Embryonic facial prominence (tissue), 1 donor: ENCODE results near the gene CRACDL.

Experiments
- DNase-seq: peaks from one replicate; pipeline ENCODE4 v3.0.0-alpha.2; 2016; ENCODE audit errors: extremely low spot score

CRACDL gene

DNA sequence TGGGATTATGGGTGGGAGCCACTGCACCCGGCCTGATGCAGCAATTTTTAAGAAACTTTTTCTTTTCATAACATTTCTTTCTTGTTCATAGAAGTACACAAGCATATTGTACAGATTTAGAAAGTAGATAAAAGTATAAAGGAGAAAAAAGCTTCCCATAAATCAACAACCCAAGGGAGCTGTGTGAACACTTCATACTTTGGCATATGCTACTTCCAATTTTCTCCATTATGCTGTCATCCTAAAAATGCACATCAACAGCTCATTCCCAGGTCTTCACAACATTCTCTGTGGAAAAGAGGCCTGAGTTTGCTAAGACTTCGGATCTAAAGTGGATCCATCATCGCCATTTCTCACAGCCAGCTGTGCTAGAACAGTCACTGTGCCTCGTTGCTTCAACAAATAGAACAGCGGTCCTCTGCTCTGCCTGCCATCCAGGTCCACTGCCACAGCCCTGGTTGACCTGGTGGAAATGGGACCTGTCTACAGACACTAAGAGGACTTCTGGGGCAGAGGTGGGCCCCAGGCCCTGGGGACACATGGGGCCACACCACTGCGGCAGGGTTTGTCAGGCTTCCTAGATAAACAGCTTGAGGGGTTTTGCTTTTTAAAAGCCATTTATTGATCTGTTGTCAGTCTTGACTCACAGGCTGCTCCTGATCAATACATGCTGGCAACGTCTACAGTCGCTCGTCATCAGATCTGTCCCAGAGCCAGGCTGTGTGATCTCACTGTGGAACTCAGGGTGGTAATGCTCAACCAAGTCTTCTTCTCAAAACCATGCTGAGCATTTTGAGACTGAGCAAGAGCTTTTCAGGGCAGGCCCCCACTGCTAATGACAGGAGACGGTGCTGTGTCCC lies 132.4 kb downstream of the CRACDL start:
- no peak for DNase-seq

DNA sequence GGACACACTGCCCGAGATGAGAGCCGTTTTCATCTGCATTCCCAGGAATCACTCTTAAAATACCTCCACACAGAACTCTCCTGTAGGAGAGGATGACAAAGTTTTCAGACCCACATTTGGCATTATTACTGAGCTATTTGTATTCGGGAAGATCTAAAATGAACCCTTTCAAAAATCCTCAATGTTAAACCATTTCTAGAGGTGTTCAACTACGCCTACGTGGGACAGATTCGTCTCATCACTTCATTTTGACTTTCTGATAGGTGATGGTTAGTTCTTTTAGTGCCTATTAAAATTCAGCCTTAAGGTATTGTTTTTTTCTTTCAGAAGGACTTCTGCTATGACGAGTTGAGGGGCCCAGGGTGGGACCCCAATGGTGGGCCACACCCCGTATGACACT lies 133.7 kb downstream of the CRACDL start:
- no peak for DNase-seq

DNA sequence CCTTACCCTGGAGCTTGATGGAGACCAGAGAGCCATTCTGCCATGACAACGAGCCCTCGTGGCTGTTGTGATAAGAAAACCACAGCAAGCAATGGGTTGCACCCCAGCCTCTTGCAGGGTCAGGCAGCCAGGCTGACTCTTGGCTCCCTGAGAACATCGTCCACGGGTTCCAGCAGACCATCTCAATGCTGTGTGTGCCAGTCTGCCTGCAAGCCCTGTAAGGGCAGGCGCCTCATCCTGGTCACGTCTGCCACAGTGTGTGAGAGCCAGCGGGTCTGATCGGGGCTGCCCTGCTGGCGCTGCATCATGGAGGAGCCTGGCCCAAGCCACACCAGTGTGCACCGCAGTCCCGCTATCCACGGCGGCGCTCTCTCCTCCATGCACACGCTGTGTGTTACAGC lies 134.1 kb downstream of the CRACDL start:
- no peak for DNase-seq

DNA sequence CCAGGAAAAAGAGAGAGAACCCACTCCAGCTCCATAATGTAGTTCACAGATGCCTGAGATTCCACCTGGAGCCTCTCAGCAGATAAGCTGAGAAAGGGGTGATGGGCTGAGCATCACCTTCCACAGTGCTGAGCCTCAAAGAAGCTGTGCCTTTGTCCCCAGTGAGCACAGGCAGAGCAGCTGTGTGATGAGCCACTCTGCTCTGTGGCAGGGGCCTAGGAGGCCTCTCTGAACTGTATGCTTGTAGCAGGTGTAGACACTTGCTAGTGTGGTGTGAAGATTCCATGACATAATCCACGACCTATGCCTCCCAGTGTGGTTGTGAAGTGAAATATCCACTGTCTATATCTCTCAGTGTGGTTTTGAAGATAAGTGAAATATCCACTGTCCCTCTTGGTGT lies 134.7 kb downstream of the CRACDL start:
- DNase-seq: no peak

DNA sequence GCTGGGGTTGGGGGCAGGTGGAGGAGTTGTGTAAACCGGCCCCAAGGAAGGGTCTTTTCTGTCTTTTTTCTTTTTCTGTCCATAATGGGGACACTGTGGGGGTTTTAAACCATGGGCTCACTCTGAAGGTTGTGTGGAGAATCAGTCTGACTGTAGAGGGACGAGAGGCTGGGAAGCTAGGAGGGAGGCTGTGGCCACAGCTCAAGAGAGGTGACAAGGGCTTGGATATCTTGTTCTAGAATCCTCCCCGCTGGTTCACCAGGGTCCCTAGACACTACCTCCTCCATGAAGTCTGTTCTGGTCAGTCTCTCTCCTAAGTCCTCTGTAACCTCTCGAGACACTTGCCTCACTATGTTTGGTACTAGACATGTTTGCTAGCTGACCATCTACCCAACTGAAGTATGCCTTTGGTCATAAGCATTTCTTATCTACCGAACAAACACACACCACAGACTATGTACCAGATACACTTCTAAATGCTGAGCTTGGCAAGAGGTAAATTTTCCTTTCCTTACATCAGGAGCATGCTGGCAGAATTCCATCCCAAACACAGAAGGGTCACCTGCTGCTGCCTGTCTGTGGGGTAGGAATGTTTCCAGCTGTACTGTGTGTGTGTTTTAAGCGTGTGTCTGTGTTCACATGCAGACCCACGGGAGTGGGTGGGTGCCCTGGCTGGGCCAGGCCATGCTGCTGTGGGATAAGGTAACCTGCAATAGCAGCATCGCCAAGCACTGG lies 135.5 kb downstream of the CRACDL start:
- DNase-seq: no peak

DNA sequence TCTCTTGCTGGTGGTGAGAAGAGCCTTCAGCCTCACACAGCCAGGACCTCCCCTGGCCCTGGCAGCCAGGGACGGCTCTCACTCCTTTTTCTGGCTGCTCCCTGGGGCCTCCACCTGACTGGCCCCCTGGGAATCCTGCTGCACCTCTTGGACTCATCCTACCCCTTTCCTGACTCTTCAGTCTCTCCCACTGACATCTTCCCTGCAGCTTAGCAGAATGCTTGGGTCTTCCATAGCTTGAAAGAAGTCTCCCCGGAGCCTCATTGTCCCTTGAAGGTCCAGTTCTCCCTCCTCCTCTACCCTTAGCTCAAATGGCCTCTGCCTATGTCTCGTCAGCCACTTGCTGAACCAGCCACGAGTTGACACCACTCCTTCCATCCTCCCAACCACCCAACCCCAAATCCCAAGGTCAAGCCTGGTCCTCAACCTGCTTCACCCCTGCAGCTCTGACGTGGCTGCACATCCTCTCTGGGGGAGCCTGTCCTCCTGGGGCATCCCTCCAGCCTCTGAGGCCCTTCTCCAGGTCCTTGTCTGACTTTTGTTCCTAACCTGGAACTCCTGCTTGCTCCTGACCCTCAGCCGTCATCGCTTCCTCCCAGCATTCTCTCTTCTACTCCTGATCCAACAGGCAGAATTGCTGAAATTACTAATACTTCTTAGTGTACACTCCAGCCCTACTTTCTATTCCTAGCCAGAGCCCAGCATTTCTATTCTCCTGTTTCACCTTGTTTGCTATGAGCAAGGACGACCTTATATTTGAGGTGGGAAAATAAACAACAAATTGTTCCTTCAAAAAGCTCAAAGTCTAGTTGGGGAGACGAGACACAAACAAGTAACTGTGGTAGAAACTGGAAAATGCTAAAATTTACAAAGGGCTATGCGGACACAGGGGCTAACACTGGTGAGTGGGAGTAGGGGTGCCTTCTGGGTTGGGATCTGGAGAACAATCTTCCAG lies 136.4 kb downstream of the CRACDL start:
- no peak for DNase-seq

DNA sequence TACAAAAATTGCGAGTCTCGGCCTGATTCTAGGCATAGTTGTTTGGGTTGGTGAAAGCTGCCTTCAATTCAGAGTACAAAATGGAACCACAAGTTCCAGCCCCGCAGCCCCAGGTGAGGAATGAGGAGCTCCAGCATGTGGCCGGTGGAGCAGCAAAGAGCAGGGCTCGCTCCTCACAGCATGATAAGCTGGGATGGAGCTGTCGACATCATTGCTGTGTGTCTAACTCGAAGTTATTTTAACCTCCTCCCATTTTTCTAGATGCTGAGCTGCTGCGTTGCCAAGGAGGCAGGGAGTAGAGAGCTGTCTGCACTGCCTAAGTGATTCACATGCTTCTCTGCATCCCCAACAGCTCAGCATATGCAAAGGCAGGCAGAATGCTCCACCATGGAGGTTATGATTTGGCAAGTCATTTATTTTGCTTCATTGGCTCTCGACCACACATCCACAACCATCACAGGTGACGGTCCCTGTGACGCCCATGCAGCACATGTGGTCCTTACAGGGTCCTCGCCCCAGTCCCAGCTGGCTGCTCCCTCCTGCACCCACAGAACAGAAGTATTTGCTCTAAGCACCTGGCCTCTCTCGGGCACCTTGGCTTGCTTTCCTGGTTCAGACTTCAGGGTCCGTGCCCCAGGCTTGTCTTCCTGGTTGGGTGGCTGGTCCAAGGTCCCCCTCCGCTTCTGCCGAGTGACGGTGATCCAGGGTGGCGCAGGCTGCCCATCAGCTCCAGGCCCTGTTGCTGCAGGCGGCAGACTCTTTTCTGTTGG lies 139.1 kb downstream of the CRACDL start:
- DNase-seq: no peak

DNA sequence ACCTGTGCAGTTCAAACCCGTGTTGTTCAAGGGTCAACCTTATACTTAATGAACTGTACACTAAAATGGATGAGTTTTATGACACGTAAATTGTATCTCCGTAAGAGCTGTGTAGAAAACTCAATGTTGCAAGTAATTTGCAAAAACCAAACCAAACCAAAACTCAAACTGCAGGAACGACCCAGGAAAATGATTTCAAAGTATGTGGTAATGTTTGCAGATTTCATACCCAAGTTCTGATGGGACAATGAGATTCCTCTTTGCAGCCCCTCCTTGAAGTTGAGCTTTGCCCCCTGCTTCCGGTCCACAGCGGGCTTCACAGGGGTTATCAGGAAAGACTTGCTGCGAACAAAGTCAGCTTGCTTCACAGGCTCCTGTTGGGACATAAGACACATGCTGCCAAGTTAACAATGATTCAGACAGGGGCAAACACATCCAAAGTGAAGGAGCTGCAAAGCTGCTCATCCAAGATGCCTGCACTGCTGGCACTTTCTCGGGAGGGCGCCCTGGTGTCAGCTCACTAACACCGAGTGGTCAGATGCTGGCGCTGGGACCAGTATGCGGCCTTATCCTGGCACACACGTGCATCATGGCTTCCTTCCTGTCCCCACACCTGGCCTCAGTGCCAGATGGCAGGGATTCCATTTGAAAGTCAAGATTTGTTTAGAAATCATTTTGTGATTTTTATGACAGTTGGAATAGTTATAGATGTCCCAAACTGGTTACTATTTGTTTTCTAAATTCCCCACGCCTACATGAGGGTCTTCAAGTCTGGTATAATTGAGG lies 139.9 kb downstream of the CRACDL start:
- no peak for DNase-seq

DNA sequence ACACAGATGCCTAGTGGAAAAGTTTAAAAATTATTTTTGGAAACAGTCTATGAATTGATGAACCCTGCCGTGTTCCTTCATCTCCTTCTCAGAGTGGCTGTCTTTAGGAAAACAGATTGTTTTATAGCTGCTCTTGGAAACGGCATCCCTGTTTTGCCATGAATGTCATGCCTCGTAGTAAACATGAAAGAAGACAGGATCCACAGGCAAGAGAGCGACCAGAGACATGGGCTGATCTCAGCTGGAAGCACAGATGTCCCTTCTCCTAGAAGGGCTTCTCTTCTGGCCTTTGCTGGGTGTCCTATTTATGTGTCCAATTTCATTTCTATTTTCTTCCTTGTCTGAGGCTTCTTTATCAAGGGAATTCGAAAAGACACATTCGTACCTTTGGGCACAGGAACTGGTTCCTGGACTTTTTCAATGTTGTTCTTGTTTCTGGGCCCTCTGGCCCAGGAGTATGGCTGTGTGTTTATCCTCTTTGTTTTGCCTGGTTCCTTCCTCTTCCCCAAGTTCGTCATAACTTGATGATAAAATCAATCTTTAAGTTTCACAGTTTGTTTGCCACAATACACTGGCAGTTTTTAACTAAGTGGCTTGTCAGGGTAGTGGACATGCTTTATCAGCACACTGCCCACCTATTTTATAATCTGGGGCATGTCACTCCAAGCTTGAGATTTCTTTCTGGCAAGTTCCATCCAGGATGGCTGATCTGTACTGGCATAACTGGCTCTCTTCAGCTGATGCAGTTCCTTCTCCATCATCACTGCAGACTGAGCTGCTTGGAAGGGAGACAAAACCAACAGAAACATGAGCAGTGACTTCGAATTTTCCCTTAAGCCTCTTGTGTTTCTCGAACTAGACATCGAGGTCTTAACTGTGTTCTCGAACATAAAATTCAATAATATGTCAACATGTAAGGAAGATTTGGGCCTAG lies 141.9 kb downstream of the CRACDL start:
- no peak for DNase-seq

DNA sequence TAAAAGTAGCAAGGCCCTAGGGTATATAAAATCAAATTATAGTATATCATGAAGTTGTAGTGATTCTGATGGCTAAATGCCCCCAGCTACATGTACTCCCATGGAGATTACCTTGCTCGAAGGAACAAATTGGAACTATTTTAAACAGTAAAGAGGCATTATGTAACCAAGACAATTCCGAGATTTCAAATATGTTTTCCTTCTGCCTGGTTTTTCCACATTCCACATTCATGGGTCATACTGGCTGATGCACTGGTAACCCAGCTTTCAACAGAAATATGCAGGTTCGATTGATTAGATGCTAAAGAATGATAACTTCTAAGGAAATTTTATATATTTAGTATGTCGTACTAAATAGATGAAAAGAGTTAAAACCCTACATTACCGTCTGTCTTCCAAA lies 142.8 kb downstream of the CRACDL start:
- DNase-seq: no peak

DNA sequence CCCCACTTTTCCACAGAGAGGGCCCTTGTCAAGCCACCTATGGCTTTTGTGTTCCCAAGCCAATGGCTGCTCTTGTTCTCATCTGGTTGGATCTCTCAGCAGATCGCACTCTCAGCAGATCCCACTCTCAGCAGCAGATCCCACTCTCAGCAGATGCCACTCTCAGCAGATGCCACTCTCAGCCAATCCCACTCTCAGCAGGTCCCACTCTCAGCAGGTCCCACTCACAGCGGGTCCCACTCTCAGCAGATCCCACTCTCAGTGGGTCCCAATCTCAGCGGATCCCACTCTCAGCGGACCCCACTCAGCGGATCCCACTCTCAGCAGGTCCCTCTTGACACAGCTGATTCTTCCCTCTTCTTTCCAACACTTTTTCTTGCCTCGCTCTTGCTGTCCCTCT lies 145.8 kb downstream of the CRACDL start:
- DNase-seq: no peak

DNA sequence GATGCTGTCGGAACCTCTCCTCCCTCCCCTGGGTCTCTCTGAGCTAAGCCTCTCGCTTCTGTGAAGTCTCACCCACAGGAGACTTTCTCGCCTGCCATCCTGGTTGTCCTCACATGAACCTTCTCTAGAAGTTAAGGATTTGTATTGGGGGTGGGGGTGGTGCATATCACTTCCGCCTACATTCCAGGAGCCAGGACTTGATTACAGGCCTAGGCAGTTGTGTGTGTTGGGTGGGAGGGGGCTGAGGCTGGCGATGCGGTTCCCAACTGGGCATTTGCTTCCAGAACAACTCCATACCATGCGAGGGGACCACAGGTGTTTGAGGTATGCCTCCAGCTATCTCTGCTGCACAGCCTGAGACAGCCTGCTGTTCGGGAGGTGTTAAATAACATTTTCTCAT lies 148.3 kb downstream of the CRACDL start:
- DNase-seq: no peak

DNA sequence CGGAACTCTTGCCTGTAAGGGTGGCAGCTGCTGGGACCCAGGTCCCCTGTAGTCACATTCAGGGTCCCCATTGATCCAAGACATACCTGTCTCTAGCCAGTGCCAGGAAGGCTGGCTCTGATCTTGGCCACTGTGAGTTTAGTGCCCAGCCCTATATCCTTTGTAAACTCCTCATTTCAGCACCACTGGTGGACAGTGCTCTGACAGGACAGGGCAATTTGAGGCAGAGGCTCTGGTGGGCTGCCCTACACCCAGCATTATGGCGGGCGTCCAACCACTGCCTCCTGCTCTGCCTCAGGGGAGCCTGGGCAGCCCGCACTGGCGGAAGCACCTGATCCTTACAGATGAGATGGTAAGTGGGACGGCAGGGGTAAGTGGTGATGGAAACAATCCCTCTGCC lies 149.8 kb downstream of the CRACDL start:
- DNase-seq: no peak

DNA sequence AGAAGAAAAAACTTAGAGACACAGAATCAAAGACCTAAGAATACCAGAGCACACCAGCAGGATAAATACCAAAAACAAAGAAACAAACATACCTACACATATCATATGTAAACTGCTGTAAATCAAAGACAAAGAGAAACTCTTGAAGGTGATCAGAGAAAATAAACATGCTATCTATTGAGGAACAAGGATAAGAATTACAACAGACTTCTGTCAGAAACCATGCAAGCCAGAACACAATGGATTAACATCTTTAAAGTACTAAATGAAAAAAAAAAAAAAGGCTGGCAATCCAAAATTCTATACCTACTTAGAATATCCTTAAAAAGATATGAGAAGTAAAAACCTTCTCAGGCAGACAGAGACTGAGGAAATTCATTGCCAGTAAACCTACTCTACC lies 153.5 kb downstream of the CRACDL start:
- DNase-seq: no peak

DNA sequence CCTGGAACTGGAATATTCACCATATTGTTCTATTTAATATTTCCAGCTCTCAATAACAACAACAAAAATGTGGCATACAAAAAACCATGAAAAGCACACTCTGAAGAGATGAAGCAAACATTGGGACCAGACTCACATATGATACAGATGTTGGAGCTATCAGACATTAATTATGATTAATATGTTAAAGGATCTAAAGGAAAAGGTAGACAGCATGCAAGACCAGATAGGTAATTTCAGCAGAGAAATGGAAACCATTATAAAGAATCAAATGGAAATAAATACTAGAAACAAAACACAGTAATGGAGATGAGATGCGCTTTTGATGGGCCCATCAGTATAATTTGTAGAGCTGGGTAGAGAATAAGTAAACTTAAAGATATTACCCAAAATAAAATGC lies 154.2 kb downstream of the CRACDL start:
- no peak for DNase-seq

DNA sequence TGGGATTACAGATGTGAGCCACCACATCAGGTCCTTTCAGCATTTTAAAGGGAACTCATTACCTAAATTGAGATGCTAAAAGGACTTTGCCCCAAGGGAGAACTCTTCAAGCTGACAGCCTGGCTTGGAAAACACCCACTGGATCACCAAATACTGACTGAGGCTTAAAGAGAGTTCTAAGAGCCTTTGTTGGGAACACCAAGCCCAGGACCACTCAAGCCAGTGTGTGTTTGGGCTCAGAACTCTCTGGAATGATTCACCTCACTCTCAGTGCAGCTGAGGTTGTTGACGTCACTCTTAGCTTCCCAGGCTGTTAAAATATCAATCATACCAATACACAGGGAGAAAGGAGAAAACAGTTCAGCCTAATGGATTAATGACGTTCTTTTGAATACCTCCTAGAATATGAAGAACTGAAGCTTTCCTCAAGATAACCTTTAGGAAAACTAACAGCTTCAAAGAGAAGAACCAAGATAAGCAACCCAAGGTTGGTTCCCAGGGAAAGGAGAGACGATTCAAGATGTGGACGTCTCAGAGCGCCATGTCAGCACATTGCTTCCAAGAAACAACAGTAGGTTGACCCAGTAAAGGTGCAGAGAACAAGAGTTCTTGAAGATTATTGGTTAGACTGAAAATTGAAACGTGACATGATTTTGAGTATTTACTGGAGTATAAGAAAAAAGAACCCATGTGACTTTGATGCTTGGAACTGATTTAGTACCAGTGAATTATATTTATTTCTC lies 157.1 kb downstream of the CRACDL start:
- DNase-seq: no peak

DNA sequence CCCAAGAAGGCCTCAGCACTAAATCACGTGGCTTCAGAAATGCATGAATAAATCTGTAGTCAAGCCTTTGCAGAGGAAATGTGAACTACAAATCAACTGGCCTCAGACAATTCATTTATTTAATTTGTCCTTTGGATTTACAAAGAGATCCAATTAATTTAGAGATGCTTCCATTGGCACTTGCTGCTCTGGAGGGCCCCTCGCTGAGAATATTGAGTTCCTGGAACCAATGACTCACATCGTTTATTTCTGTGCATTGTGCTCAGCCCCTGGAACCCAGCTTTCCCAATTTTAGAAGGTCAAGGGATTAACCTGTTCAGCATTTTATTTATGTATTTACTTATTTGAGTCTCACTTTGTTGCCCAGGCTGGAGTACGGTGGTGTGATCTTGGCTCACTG lies 157.9 kb downstream of the CRACDL start:
- DNase-seq: no peak

DNA sequence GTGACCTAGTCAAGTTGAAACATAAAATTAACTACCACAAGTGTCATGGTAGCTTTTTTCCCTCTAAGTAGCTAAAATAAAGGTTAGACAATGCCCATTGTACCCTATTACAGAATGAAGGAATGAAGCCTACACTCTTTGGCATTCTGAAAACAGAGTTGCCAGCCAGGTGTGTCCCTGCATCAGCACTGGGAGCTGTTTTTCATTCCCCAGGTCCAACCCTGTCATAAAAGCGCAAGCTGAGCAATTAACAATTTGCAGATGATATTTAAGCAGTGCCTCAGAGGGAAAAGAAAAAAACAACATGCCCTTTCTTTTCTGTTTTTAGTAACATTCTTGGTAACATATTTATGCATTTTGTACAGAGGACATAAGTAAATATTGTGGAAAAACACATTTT lies 158.3 kb downstream of the CRACDL start:
- DNase-seq: no peak

DNA sequence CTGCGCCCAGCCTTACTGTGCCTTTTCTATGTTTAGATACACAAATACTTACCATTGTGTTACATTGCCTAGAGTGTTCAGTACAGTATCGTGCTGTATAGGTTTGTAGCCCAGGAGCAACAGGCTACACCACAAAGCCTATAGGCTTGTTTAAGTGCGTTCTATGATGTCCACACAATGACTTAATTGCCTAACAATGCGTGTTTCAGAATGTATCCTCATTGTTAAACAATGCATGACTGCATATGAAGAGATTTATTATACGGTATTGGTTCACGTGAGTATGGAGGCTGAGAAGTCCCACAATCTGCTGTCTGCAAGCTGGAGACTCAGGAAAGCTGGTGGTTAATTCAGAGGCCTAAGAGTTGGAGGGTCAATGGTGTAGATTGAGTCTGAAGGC lies 158.9 kb downstream of the CRACDL start:
- DNase-seq: no peak
